GM23248 (cell line): ENCODE results near the gene GNB3. TPM values are rescaled to one million over a fixed set of nuclear protein-coding genes. Genes with fewer than 3 reads are reported as not detected.
A peak's percentile ranks its signal among the peaks of the same experiment; 100 is the strongest.

Experiments
- DNase-seq: peaks from one replicate; pipeline ENCODE4 v3.0.0-alpha.2; 2015
- H2AFZ ChIP-seq: fragments of 200-600 bp; sonication (generic); 2 replicates; pipeline ENCODE4 v1.6.1; 2016; ENCODE audit warnings: antibody characterized with exemption
- H3F3A ChIP-seq: fragments of 200-600 bp; sonication (generic); 2 replicates; pipeline ENCODE4 v1.6.1; 2016; ENCODE audit warnings: mild to moderate bottlenecking, antibody characterized with exemption, mixed run types; ENCODE audit not compliant: insufficient read depth
- H3K27ac ChIP-seq: fragments of 200-600 bp; sonication (generic); 2 replicates; pipeline ENCODE4 v1.5.1; 2016; ENCODE audit warnings: mild to moderate bottlenecking
- H3K27me3 ChIP-seq: fragments of 200-600 bp; sonication (generic); replicated peaks from 2 replicates; pipeline ENCODE4 v1.6.1; 2016; ENCODE audit warnings: mild to moderate bottlenecking; ENCODE audit not compliant: insufficient read depth
- H3K36me3 ChIP-seq: fragments of 200-600 bp; sonication (generic); 2 replicates; pipeline ENCODE4 v1.6.1; 2016; ENCODE audit warnings: low read depth, mild to moderate bottlenecking
- H3K4me1 ChIP-seq: fragments of 200-600 bp; sonication (generic); 2 replicates; pipeline ENCODE4 v1.6.1; 2016; ENCODE audit warnings: mild to moderate bottlenecking; ENCODE audit not compliant: insufficient read depth
- H3K4me2 ChIP-seq: fragments of 200-600 bp; sonication (generic); one replicate; pipeline ENCODE4 v1.6.1; 2016; ENCODE audit warnings: mild to moderate bottlenecking; ENCODE audit not compliant: unreplicated experiment
- H3K4me3 ChIP-seq: fragments of 200-600 bp; sonication (generic); 2 replicates; pipeline ENCODE4 v1.5.1; 2016; ENCODE audit warnings: mild to moderate bottlenecking
- H3K79me2 ChIP-seq: fragments of 200-600 bp; sonication (generic); 2 replicates; pipeline ENCODE4 v1.6.1; 2016; ENCODE audit warnings: mild to moderate bottlenecking; ENCODE audit not compliant: insufficient read depth
- H3K9ac ChIP-seq: fragments of 200-600 bp; sonication (generic); 2 replicates; pipeline ENCODE4 v1.6.1; 2016; ENCODE audit warnings: mild to moderate bottlenecking
- H3K9me2 ChIP-seq: fragments of 200-600 bp; sonication (generic); 2 replicates; pipeline ENCODE4 v1.6.1; 2016; ENCODE audit warnings: mixed run types, mild to moderate bottlenecking, moderate library complexity; ENCODE audit not compliant: insufficient read depth
- H3K9me3 ChIP-seq: fragments of 200-600 bp; sonication (generic); one replicate; pipeline ENCODE4 v1.6.1; 2017; ENCODE audit warnings: low read depth
- H4K20me1 ChIP-seq: fragments of 200-600 bp; sonication (generic); 2 replicates; pipeline ENCODE4 v1.6.0; 2016; ENCODE audit not compliant: insufficient read depth
- EZH2 ChIP-seq: fragments of 200-600 bp; sonication (generic); IDR thresholded peaks from 2 replicates; pipeline ENCODE4 v1.6.1; 2018; ENCODE audit warnings: antibody characterized with exemption, mild to moderate bottlenecking; ENCODE audit not compliant: insufficient read depth, poor library complexity, severe bottlenecking
- EZH2phosphoT487 ChIP-seq: fragments of 200-600 bp; sonication (generic); IDR thresholded peaks from 2 replicates; pipeline ENCODE4 v1.6.1; 2018; ENCODE audit warnings: antibody characterized with exemption, moderate library complexity, mild to moderate bottlenecking, low read depth; ENCODE audit not compliant: insufficient read depth
- WGBS, 2 experiments: methylation state at CpG; one replicate each; pipeline ENCODE4 v1.1.6; 2015 to 2017; ENCODE audit warnings: low lambda C conversion rate in 2 of 2, low coverage in 1 of 2; ENCODE audit errors: missing lambda C conversion rate in 2 of 2; 5-methylcytosine and 5-hydroxymethylcytosine counted together
- in situ Hi-C: fragments of 300-500 bp; cut with MboI; formaldehyde crosslinking; loops from 2 replicates; pipeline ENCODE4 v1.15.0; 2020
- polyA plus RNA-seq: library from polyadenylated mRNA; unstranded; fragments of >200 nt; fragmentation: Nextera tagmentation; extraction: Ambion mirVana; gene quantifications from 2 replicates; pipeline ENCODE4 v1.2.1, GENCODE V29; 2016
- total RNA-seq: library from RNA; depleted of rRNA; stranded (reverse); fragments of >200 nt; shearing (Covaris generic); gene quantifications from 2 replicates; pipeline ENCODE4 v1.2.3, GENCODE V29; 2014

Gene GNB3
- total and polyA plus RNA-seq, 2 experiments from 2014 or later, result 2.2 to 3.2 TPM

DNA sequence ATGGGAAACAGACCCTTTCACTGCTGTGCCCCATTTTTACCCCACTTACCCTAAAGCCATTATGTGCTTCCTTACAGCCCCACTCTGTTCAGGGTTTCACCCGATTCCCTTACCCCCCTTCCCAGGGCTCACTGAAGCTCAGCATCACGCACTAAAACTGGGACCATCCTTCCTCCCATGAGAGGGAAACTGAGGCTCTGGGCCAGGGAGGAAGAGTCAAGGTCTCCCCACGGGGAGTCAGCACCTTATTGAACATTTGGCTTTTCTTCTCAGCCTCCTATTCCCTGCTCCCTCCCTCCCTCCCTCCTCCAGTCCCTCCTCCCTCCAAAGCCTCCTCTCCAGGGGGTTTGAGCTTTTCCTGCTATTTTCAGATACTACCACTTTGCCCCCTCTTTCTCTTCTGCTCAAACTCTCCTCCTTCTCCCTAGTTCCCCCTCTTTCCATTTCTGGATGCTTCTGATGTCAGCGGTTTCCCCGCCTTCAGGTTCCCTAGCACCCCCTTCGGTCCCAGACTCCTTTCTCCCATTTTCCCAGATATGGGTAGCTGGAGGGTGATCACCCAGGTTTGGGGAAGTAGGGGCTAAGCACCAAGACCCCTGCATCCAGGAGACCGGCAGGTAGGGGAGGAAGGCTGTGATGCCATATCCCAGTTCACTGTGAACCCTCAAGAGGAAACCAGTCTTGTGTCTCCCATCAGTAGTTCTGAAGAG, 18.1 kb upstream of the GNB3 start:
- no peak overlapping the region for H2AFZ ChIP-seq
- H3K79me2 ChIP-seq, result peaks cover 11% of the 10 kb centered on the region
- in situ Hi-C loops, result no loop called here
- no peaks in the 10 kb centered on the region for H3K9me2 ChIP-seq
- H3K4me1 ChIP-seq, result peaks cover 14% of the 10 kb centered on the region
- DNase-seq, result no peak
- H3K36me3 ChIP-seq, result no peaks in the 10 kb centered on the region
- no peak overlapping the region for H3K27ac ChIP-seq
- H3K9me3 ChIP-seq, result no peaks in the 10 kb centered on the region
- no peaks in the 10 kb centered on the region; the same call in 1 of the 2 replicates for H3F3A ChIP-seq
- H3K9ac ChIP-seq, result no peak overlapping the region
- TF ChIP-seq EZH2 (no peak), EZH2phosphoT487 (no peak)
- no peaks in the 10 kb centered on the region for H4K20me1 ChIP-seq
- WGBS, 2 experiments, result 19 to 20% methylated on average over 7 of the region's 7 CpGs
- peaks cover 7% of the 10 kb centered on the region for H3K27me3 ChIP-seq
- H3K4me3 ChIP-seq, result no peak overlapping the region
- no peak overlapping the region for H3K4me2 ChIP-seq

DNA sequence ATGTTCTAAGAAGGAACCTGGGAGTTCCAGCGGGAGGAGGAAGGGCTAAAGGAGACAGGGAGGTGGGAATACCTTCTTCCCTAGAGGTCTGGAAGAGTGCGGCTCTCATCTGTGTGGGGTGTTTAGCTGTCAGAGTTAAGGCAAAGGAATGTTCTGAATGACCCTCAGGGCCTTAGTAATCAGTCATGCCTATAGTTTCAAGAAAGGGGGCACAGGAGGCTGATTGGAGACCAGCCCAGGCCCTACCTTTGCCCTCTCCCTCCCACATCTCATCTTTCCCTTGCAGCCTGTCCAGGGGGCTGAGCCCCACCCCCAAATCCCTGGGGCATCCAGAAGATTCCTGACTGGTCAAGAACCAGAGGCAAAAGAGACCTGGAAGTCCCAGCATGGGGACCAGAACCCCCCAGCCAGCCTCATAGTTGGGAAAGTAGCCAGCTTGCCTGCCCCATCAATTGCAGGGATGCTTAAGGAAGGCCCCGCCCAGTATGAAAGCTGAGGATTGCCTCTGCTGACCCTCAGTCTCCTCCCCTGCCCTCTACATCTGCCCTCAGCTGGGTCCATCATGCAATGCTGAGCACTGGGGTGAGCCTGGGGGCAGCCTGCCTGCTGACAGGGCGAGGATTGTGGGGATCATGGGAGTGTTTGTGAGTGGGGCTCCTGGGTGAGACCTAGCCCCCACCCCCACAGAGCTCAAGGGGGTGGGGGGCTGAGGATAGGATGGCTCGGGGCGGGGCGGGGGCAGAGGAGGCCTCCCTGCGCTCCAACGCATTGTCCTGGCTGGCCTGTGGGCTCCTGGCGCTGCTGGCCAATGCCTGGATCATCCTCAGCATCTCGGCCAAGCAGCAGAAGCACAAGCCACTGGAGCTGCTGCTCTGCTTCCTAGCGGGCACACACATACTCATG, 17.3 kb upstream of the GNB3 start:
- H3K4me3 ChIP-seq, result no peak overlapping the region
- H3K4me1 ChIP-seq, result peaks cover 15% of the 10 kb centered on the region
- H4K20me1 ChIP-seq, result no peaks in the 10 kb centered on the region
- H3K9me2 ChIP-seq, result no peaks in the 10 kb centered on the region
- 45 to 53% methylated on average over 8 to 11 of the region's 12 CpGs for WGBS, 2 experiments
- H3K36me3 ChIP-seq, result no peaks in the 10 kb centered on the region
- H3K79me2 ChIP-seq, result peaks cover 16% of the 10 kb centered on the region
- no peak overlapping the region for H3K4me2 ChIP-seq
- TF ChIP-seq EZH2, result no peak
- TF ChIP-seq EZH2phosphoT487, result no peak
- no peak overlapping the region for H3K9ac ChIP-seq
- H3F3A ChIP-seq, result no peaks in the 10 kb centered on the region; the same call in 1 of the 2 replicates
- H3K27ac ChIP-seq, result no peak overlapping the region
- DNase-seq, result no peak
- no peaks in the 10 kb centered on the region for H3K9me3 ChIP-seq
- no peak overlapping the region for H2AFZ ChIP-seq
- in situ Hi-C loops, result no loop called here
- peaks cover 7% of the 10 kb centered on the region for H3K27me3 ChIP-seq

DNA sequence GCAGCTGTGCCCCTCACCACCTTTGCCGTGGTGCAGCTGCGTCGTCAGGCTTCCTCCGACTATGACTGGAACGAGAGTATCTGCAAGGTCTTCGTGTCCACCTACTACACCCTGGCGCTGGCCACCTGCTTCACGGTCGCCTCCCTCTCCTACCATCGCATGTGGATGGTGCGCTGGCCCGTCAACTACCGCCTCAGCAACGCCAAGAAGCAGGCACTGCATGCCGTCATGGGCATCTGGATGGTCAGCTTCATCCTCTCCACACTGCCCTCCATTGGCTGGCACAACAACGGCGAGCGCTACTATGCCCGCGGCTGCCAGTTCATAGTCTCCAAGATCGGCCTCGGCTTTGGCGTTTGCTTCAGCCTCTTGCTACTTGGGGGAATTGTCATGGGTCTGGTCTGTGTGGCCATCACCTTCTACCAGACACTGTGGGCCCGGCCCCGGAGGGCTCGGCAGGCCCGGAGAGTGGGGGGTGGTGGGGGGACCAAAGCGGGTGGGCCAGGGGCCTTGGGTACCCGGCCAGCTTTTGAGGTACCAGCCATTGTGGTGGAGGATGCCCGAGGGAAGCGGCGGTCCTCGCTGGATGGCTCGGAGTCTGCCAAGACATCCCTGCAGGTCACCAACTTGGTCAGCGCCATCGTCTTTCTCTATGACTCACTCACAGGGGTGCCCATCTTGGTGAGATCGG, 16.5 kb upstream of the GNB3 start:
- Histone ChIP-seq H3F3A (no peaks in the 10 kb centered on the region; the same call in 1 of the 2 replicates), H3K9me3 (no peaks in the 10 kb centered on the region), H3K4me2 (no peak overlapping the region), H3K27ac (no peak overlapping the region), H3K4me1 (peaks cover 15% of the 10 kb centered on the region), H3K27me3 (peaks cover 7% of the 10 kb centered on the region), H2AFZ (no peak overlapping the region), H3K9ac (no peak overlapping the region), H3K9me2 (no peaks in the 10 kb centered on the region), H3K79me2 (peaks cover 16% of the 10 kb centered on the region), H3K36me3 (no peaks in the 10 kb centered on the region), H3K4me3 (no peak overlapping the region), H4K20me1 (no peaks in the 10 kb centered on the region)
- DNase-seq, result no peak
- in situ Hi-C loops, result no loop called here
- TF ChIP-seq EZH2phosphoT487, result no peak
- no peak for TF ChIP-seq EZH2
- 53 to 66% methylated on average over 31 to 32 of the region's 37 CpGs for WGBS, 2 experiments

DNA sequence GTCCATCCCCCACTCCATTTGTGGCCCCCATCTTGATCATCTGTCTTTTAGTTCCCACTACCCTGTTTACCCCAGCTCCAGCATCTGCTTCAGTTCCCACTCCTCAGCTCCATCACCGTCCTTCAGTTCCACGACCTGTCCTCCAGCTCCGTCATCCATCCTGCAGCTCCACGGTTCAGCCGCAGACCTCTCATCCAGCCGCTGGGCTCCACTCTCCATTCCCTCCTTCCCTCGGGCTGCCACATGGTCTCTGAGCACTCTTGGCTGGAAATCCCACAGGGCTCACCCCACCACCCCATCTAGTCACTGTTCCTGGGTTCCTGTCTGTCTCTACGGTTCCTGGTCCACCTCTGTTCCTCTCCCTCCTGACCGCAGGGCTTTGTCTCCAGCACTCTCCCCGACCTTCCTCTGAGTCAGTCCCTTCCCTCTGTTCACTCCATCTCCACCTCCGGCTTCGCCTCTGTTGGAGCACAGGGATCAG, 15.8 kb upstream of the GNB3 start:
- in situ Hi-C loops, result no loop called here
- H3K9me3 ChIP-seq, result no peaks in the 10 kb centered on the region
- no peaks in the 10 kb centered on the region for H3K36me3 ChIP-seq
- H3F3A ChIP-seq, result no peaks in the 10 kb centered on the region; the same call in 1 of the 2 replicates
- peak overlapping the region; percentile 64 for H3K4me3 ChIP-seq
- H3K4me2 ChIP-seq, result peak overlapping the region; percentile 78
- TF ChIP-seq EZH2phosphoT487, result no peak
- TF ChIP-seq EZH2, result no peak
- peak; percentile 75 for DNase-seq
- no peaks in the 10 kb centered on the region for H4K20me1 ChIP-seq
- H3K9me2 ChIP-seq, result no peaks in the 10 kb centered on the region
- H3K9ac ChIP-seq, result peak overlapping the region; percentile 63
- H3K4me1 ChIP-seq, result peaks cover 20% of the 10 kb centered on the region
- H3K27me3 ChIP-seq, result peaks cover 7% of the 10 kb centered on the region
- H3K79me2 ChIP-seq, result peaks cover 22% of the 10 kb centered on the region
- H2AFZ ChIP-seq, result peak overlapping the region; percentile 77
- H3K27ac ChIP-seq, result no peak overlapping the region
- WGBS, 2 experiments, result 15 to 16% methylated on average over 12 of the region's 12 CpGs
